HCT116 (cell line): ENCODE data around the gene CLASP2. TPM values are rescaled to one million over a fixed set of nuclear protein-coding genes. Genes with fewer than 3 reads are reported as not detected.

ENCODE experiments used
- ATAC-seq: fragments of 200-7000 bp; cut with Tn5 transposase; 2 replicates; pipeline ENCODE4 v1.9.1; 2020; ENCODE audit warnings: mild to moderate bottlenecking, moderate library complexity
- BruUV-seq: library from RNA; stranded (reverse); fragments of 400-500 nt; replicated peaks from 2 replicates; lab custom pipeline; 2021; lab: Mats Ljungman, UMichigan
- CTCF ChIA-PET: fragments of 300-600 bp; sonication (Branson Sonifier 250); formaldehyde crosslinking; loops from one replicate; lab custom pipeline; 2021; ENCODE audit warnings: antibody characterized with exemption; lab: Charles Lee
- POLR2A ChIA-PET: fragments of 300-600, 350-600 bp; sonication (Branson Sonifier 250); formaldehyde crosslinking; loops from one replicate; lab custom pipeline; 2021; ENCODE audit warnings: antibody characterized with exemption; lab: Charles Lee
- RAD21 ChIA-PET, 2 experiments: fragments of 300-600 bp; sonication (Branson Sonifier 250); formaldehyde crosslinking; loops; one replicate each; lab custom pipeline; 2023; ENCODE audit warnings: low total read pairs in 2 of 2; ENCODE audit not compliant: uncharacterized antibody in 2 of 2, unreplicated experiment in 2 of 2, low non-redundant PET in 1 of 2; lab: Charles Lee
- DNase-seq: peaks from one replicate; pipeline ENCODE4 v3.0.0-alpha.2; 2010; ENCODE audit warnings: low read depth, low spot score
- H2AFZ ChIP-seq: fragments of 200-600 bp; shearing (Covaris generic), sonication (generic); 2 replicates; pipeline ENCODE4 v1.6.1; 2017; ENCODE audit warnings: low read depth, mixed run types, mixed read lengths, antibody characterized with exemption, low read length; ENCODE audit not compliant: poor library complexity, severe bottlenecking
- H3K27ac ChIP-seq: 2 replicates; pipeline ENCODE4 v1.5.1; 2012; ENCODE audit warnings: low read depth, low read length
- H3K27me3 ChIP-seq: fragments of 200-600 bp; sonication (generic); 2 replicates; pipeline ENCODE4 v1.6.1; 2016; ENCODE audit warnings: mixed run types, low read length, mixed read lengths; ENCODE audit not compliant: insufficient read depth
- H3K36me3 ChIP-seq, 2 experiments: fragments of 200-500 bp in 1 of 2; fragments of 200-600 bp in 1 of 2; sonication (Bioruptor generic) in 1 of 2; sonication (generic) in 1 of 2; 2 replicates each; pipeline versions ENCODE4 v1.5.1 to v1.6.1; 2014 to 2016; ENCODE audit warnings: low read length in 2 of 2, inconsistent platforms in 1 of 2, mixed read lengths in 1 of 2, mixed run types in 1 of 2; ENCODE audit not compliant: insufficient read depth in 2 of 2, control insufficient read depth in 1 of 2
- H3K4me1 ChIP-seq, 2 experiments: fragments of 200-600 bp in 1 of 2; sonication (generic) in 1 of 2; 2 replicates each; pipeline versions ENCODE4 v1.5.1 to v1.6.1; 2012 to 2017; ENCODE audit warnings: low read length in 2 of 2, inconsistent platforms in 1 of 2, mild to moderate bottlenecking in 1 of 2, mixed read lengths in 1 of 2, mixed run types in 1 of 2, moderate library complexity in 1 of 2; ENCODE audit not compliant: insufficient read depth in 2 of 2, control insufficient read depth in 1 of 2
- H3K4me2 ChIP-seq: fragments of 200-600 bp; sonication (generic); 2 replicates; pipeline ENCODE4 v1.6.1; 2017; ENCODE audit warnings: mixed run types, low read length, mixed read lengths
- H3K4me3 ChIP-seq, 2 experiments: fragments of 200-600 bp in 1 of 2; sonication (generic) in 1 of 2; replicated peaks in 1 of 2; 2 replicates each; pipeline ENCODE4 v1.5.1; 2011 to 2016; ENCODE audit warnings: low read length in 2 of 2, control low read depth in 1 of 2, low read depth in 1 of 2, mild to moderate bottlenecking in 1 of 2, mixed read lengths in 1 of 2, mixed run types in 1 of 2
- H3K79me2 ChIP-seq: fragments of 200-600 bp; sonication (generic); 2 replicates; pipeline ENCODE4 v1.6.1; 2017; ENCODE audit warnings: mild to moderate bottlenecking, mixed run types, low read length, moderate library complexity, mixed read lengths; ENCODE audit not compliant: insufficient read depth
- H3K9ac ChIP-seq: fragments of 200-600 bp; sonication (generic); 2 replicates; pipeline ENCODE4 v1.6.1; 2016; ENCODE audit warnings: low read length, mixed read lengths
- H3K9me2 ChIP-seq: fragments of 200-600 bp; sonication (generic), shearing (Covaris generic); 2 replicates; pipeline ENCODE4 v1.6.1; 2017; ENCODE audit warnings: mixed run types, mild to moderate bottlenecking, moderate library complexity; ENCODE audit not compliant: insufficient read depth
- H3K9me3 ChIP-seq, 2 experiments: fragments of 200-500 bp in 1 of 2; fragments of 200-600 bp in 1 of 2; sonication (Bioruptor generic) in 1 of 2; sonication (generic) in 1 of 2; 2 replicates each; pipeline ENCODE4 v1.6.1; 2014 to 2017; ENCODE audit warnings: low read length in 2 of 2, mixed read lengths in 2 of 2, inconsistent platforms in 1 of 2, low read depth in 1 of 2, mild to moderate bottlenecking in 1 of 2, mixed run types in 1 of 2, moderate library complexity in 1 of 2; ENCODE audit not compliant: control insufficient read depth in 1 of 2, insufficient read depth in 1 of 2
- H4K20me1 ChIP-seq: fragments of 200-600 bp; sonication (generic), shearing (Covaris generic); 2 replicates; pipeline ENCODE4 v1.6.1; 2017; ENCODE audit warnings: mixed run types, mild to moderate bottlenecking, moderate library complexity; ENCODE audit not compliant: insufficient read depth
- CTCF ChIP-seq, 3 experiments: fragments of 200-600 bp in 1 of 3; sonication (generic) in 1 of 3; IDR thresholded peaks in 2 of 3; conservative IDR thresholded peaks in 1 of 3; 2 replicates each; pipeline ENCODE4 v1.5.1; 2012 to 2017; ENCODE audit warnings: low read depth in 2 of 3, low read length in 2 of 3, antibody characterized with exemption in 1 of 3, borderline replicate concordance in 1 of 3, control low read depth in 1 of 3, mild to moderate bottlenecking in 1 of 3, mixed read lengths in 1 of 3, mixed run types in 1 of 3, moderate library complexity in 1 of 3; ENCODE audit not compliant: insufficient read depth in 1 of 3
- EZH2phosphoT487 ChIP-seq: fragments of 200-600 bp; IDR thresholded peaks from 2 replicates; pipeline ENCODE4 v1.6.1; 2018; ENCODE audit warnings: antibody characterized with exemption, borderline replicate concordance
- RAD21 ChIP-seq: IDR thresholded peaks from 2 replicates; pipeline ENCODE4 v1.6.1; 2012; ENCODE audit warnings: low read depth, mild to moderate bottlenecking
- intact Hi-C: fragments of 100-400 bp; cut with micrococcal nuclease; formaldehyde crosslinking; loops from 2 replicates; pipeline ENCODE4 v1.10.0; 2022
- total RNA-seq: library from RNA; stranded (reverse); gene quantifications from one replicate; pipeline ENCODE4 v1.2.1, GENCODE V29; 2021; ENCODE audit not compliant: unreplicated experiment
- TF ChIP-seq, protein P1 (sequence below): IDR thresholded peaks from 2 replicates; pipeline ENCODE4 v1.6.1; 2011; ENCODE audit warnings: mild to moderate bottlenecking, low read length, moderate library complexity; ENCODE audit not compliant: insufficient replicate concordance; ENCODE audit errors: extremely low read depth

CLASP2 gene
- total RNA-seq, 1 experiment from 2014 or later: 36.3 TPM

DNA sequence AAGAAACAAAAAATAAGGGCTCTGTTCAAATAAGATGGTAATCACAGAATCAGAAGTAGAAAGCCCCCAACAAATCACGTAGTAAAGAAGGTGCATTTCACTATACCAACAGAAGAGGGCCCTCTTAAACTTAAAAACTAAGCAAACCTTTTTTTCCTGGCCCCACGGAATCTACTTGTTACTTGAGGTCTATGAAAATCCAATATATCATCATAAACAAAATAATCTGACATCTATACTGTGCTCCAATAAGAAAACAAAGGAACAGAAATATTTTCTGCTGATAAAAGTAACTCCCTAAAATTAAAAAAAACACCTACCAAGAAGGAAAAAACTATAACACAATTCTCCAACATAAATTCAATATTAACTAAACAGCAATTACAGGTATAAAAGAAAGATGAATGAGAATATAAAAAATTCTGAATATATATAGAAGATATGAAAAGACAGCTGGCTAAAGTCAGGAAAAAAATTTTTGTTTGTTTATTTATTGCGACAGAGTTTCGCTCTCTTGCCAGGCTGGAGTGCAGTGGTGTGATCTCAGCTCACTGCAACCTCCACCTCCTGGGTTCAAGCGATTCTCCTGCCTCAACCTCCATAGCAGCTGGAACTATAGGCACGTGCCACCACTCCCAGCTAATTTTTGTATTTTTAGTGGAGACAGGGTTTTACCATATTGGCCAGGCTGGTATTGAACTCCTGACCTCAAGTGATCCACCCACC is 81.8 kb downstream of the CLASP2 start:
- no peak overlapping the region for H2AFZ ChIP-seq
- RAD21 ChIA-PET: interaction anchor here in 1 of 2 experiments (0.9 kb wide), 1 partner anchor 151 kb away, joined by 4 read pairs; no protein-coding TSS in a partner anchor
- H3K9me3 ChIP-seq: no peaks in the 10 kb centered on the region
- POLR2A ChIA-PET: no interaction called here
- no TSS peak for BruUV-seq
- H3K4me2 ChIP-seq: no peak overlapping the region
- CTCF ChIA-PET: interaction anchor here (0.9 to 2.3 kb wide), 5 partner anchors 9 to 151 kb away, joined by 3 to 22 read pairs (median 4); no protein-coding TSS in a partner anchor
- intact Hi-C loops: loop anchor here (1.0 kb wide), 2 partner anchors 140 to 151 kb away; no protein-coding TSS in a partner anchor
- DNase-seq (peak; percentile 44), ATAC-seq (peak; percentile 61)
- TF ChIP-seq CTCF (IDR thresholded peaks at IDR 0.05 in 2 of 3, conservative IDR thresholded peaks at IDR 0.05 in 1 of 3; ENCODE audit: borderline replicate concordance in 1 of 3, insufficient read depth in 1 of 3, low read depth in 2 of 3, low read length in 2 of 3): peak; percentile 49 to 71 (median 50); a peak in 5 of 6 replicates
- TF ChIP-seq EZH2phosphoT487: no peak
- TF ChIP-seq, protein P1, sequence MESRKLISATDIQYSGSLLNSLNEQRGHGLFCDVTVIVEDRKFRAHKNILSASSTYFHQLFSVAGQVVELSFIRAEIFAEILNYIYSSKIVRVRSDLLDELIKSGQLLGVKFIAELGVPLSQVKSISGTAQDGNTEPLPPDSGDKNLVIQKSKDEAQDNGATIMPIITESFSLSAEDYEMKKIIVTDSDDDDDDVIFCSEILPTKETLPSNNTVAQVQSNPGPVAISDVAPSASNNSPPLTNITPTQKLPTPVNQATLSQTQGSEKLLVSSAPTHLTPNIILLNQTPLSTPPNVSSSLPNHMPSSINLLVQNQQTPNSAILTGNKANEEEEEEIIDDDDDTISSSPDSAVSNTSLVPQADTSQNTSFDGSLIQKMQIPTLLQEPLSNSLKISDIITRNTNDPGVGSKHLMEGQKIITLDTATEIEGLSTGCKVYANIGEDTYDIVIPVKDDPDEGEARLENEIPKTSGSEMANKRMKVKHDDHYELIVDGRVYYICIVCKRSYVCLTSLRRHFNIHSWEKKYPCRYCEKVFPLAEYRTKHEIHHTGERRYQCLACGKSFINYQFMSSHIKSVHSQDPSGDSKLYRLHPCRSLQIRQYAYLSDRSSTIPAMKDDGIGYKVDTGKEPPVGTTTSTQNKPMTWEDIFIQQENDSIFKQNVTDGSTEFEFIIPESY: no peak
- TF ChIP-seq RAD21: peak; percentile 76
- no peaks in the 10 kb centered on the region for H4K20me1 ChIP-seq
- no peaks in the 10 kb centered on the region for H3K9me2 ChIP-seq
- no peaks in the 10 kb centered on the region for H3K4me1 ChIP-seq
- no peak overlapping the region for H3K4me3 ChIP-seq
- H3K27ac ChIP-seq: no peak overlapping the region
- H3K79me2 ChIP-seq: no peaks in the 10 kb centered on the region
- H3K27me3 ChIP-seq: no peaks in the 10 kb centered on the region
- H3K9ac ChIP-seq: no peak overlapping the region
- no peaks in the 10 kb centered on the region for H3K36me3 ChIP-seq
